ENCODE measurements around the gene DDIAS. TPM values are rescaled to one million over a fixed set of nuclear protein-coding genes. Genes with fewer than 3 reads are reported as not detected.
"Not testable (repeated sequence)": the region's sequence is repeated elsewhere in the genome, so short reads cannot be mapped to it uniquely, and the experiment has no call there.

Gene DDIAS
- total RNA-seq, 1 donor from 2014 or later, result 2.2 TPM

DNA sequence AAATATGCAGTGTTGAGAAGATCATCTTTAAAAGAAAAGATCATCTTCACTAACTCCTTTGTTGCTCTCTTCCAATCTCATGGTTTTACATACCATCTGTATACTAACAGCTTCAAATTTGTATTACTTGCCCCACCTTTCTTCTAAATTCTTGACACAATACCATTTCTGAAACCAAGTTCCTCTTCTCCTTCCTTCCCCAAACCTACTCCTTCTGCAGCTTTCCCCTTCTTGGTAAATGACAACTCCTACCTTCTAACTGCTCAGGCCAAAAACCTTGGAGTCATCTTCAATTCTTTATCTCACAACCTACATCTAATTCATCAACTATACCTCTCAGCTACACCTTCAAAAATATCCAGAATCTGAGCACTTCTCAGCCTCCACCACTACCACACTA lies 10.6 kb upstream of the DDIAS start:
- no peak for DNase-seq

DNA sequence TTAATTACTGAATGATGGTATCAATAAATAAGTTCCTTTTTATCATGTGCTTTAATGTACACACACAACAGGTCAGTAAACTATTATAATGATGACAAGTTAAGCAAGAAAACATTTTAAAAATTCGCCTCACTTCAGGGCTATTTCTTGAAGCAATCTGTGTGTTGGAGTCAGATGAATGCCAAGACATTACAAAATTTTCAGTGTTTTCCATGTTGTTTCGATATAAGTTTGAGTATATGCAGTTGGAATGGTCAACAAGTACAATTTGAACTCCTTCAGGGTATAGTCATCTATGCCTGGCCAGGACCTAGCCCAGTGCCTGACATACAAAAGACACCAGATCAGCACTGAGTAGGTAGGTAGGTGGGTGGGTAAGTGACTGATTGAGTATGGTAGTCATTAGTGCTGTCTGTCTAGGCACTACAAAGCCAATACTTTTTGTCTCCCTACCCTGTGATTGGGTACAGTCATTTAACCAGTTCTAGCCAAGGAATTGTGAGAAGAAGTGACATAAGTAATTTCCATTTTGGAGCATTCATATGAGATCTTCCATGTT lies 8.8 kb upstream of the DDIAS start:
- no peak for DNase-seq

DNA sequence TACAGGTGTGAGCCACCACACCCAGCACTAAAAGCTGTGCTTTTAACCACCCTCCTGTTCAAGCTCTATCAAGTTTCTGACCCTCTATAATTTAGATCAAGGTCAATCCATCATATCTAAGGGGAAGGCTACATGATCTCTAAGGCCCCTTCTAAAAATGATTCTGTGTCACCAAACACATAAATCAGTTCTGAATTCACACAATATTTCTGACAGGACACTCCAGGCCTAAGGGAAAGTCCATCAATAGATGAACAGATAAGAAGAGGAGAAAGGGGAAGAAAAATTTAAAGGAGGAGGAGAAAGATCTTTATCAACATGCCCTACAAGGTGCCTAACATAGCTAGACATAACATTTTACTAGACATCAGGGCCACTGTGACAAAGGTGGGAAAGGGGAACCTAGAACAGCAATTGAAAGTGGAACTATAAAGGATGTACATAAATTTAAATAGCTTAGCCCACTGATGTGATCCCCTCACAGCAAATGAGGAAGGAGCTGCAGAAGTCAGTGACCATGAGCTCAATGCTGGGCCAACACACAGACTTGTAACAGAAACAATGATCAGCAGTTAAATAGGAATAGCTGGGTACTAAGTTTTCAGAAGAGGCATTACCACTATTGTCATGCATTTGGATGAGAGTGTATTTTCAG lies 6.0 kb upstream of the DDIAS start:
- no peak for DNase-seq

DNA sequence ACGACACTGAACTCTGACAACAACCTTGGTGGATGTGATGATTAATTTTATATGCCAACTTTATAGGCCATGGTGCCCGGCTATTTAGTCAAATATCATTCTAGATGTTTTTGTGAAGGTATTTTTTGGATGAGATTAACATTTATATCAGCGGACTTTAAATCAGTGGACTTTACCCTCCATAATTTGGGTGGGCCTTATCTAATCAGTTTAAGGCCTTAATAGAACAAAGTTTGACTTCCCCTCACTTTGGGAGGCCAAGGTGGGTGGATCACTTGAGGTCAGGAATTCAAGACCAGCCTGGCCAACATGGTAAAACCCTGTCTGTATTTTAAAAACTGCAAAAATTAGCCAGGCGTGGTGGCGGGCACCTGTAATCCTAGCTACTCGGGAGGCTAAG lies 5.4 kb upstream of the DDIAS start:
- no peak for DNase-seq

DNA sequence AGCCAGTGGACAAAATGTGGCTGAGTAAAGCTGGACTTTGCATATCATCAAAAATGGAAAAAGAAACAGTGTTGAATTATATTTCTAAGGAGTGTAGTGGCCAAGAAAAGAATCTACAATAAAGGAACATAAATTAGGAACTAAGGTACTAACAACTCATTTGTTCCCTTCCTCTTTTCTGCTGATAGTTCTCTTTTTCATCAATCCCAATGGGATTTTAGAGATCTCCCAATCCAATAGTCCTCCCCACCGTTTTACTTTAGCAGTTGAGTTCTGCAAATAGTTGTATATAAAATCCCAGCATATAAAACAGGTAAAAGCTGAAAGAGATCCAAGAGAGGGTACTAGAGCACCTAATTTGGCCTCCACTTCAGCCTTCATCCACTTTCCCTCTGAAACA lies 3.3 kb upstream of the DDIAS start:
- DNase-seq, result no peak

DNA sequence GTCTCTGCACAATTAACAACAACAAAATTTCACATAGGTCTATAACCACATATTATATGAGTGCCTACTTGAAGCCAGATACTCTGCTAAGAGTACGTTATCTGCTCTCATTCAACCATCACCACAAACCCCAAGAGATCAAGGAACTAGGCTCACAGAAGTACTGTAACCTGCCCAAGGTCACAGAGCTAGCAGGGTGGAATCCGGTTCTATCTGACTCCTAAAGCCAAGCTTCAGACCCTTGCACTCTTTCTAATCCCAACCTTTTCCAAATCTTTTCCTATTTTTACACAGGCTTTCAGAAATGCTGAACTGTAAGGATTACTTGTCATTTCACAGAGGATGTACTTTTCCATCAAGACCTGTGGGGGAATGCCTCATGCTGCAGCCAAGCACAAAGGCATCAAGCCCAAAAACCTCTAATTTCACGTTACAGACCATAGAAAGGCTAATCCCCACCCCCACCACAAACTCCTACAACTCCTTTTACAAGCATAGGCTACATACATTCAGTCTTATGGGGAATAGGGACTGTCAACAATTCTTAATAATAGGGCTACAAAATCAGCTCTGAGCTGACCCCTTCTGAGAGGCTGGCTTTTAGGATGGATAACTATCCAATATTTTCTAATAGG lies 2.2 kb upstream of the DDIAS start:
- no peak for DNase-seq

DNA sequence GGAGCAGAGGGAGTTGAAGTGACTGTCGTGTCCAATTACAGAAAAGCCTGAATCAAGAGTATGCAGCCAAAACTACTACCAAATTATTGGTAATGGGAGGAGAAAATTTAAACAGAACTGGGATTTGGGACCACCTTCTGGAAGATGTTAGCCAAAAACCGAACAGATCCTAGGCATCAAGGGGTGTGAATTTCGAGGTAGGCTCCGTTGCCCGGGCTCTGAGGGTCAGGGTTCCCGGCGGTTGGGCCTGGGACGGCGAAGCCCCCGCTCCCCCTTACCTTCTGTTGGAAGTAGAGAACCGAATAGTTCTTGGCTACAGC lies 1.6 kb upstream of the DDIAS start:
- no peak for DNase-seq

DNA sequence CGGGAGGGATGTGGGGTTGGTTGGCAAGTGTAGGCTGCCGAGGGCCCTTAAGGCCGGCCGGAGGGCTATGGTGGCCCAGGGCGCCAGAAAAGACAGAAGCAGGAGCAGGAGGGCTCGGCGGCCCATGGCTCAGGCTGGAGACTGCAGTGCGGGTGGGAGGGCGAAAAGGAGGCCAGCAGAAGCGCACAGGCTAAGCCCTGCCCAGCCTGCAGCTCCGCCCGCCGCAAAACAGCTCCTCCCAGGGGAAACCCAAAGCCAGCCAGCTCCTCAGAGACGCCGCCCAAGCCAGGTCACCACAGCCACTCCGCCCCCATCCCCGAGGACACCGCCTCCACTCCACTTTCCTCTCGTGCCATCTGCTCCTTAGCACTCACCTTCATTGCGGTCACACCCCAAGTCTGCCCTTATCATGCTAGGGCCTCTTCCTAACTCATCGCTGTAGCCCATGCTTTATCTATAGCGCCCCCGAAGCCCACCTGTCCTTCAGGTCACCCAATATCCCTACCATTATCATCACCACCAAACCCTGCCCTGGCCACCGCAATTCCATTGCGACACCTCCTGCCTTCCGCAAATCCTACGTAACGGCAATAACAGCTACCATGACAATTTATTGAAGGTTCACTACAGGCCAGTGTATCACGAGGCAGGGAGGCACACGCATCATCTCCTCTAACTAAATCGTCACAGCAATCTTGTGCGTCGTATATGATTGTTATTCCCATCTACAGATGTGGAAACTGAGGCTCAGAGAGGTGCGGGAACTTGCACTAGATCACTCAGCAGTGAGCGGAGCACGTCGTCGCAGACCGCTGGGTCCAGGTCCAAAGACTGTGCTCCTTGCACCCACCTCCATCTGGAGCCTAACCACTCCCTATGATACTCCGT lies 1.0 kb upstream of the DDIAS start, which contains the start of gene PRCP:
Gene PRCP (minus strand): TSS at position 154 of the 888 bp plus-strand sequence. CDS start 28 bp downstream, at position 126.
- DNase-seq, result peak; percentile 85

DNA sequence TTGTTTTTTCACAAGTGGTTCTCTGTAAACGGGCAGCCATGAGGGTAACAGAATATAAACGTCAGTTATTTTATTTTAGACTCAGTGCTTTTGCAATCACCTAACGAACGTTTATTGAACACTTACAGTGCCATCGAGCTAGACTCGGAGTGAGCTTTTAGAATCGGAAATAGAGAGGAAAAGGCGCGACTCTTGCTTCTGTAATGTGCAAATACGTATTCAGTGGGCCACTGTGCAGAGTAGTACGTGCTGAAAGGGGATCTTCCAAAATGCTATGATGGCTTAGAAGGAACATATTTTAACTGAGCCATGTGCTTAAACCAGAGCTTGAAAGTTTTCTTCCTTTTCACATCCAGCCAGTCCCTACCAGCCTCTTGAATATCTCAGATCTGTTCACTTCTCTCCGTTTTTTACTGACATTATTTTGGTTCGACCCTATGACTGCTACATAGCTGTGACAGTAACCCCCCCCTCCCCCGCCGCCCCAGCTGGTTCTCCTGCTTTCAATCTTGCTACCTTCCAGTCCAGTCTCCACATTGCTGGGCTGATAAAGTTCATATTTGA lies 468 bp downstream of the DDIAS start:
- DNase-seq, result no peak

DNA sequence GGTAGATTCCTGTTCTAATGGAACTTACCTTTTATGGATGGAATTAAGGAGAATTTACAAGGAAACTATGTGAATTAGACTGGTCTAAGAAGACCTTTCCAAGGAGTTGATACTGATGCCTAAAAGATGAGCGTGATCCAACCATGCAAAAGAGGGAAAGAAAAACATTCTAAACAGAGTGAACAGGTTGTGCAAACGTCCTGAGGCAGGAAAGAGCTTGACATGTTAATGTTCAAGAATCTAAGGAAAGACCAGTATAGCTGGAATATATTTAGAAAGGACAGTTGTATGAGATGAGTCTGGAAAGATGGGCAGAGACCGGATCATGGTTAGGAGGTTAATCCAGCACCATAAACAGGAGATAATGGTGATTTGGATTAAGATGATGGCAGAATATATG lies 1.3 kb downstream of the DDIAS start:
- DNase-seq, result no peak

DNA sequence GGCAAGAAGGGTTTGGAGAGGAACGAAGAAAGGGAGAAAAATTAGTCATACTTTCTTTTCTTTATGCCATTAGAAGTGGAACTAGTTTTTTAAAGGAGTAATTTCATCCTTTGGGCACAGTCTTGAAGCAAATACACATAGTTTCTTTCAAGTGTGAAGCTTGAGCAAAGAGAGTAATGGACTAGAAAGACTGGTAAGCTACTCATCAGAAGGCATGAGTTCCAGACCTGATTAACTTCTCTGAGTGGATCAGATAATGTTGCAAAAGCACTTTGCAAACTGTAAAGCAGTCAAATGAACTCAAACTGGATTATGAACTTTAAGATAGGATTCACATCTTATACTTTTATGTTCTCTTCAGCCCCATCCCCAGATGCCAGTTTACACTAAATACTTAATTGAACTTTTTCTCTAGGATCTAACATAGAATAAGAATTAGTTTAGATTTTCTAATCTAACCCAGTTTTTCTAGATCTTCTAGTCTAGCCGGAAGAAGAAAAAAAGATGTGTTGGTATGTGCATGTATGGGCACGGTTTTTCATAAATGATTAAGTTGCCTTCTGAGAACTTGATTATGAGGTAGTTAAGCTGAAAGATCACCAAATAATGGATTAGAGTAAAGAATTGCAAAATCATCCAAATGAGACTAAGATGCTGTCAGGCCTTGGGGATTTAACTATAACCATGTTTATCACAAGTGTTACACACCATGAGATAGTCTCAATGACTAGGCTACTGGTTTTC lies 2.5 kb downstream of the DDIAS start:
- no peak for DNase-seq

DNA sequence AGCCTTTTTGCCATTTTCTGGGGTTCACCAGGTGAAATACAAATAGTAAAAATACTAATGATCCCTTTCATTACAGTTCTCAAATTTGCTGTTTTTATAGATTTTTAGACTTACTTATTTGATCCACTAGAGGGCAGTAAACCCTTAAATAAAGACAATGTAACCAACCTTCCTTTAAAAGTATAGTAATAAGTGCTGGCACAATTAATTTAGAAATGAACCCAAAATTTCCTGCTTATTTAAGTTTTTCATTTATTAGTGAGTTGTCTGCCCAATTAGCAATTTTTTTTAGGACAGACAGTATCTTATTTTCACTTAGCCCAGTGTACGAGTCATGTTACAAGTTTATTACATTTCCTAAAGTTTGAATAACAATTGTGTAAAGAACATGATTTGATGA lies 4.7 kb downstream of the DDIAS start:
- no peak for DNase-seq

DNA sequence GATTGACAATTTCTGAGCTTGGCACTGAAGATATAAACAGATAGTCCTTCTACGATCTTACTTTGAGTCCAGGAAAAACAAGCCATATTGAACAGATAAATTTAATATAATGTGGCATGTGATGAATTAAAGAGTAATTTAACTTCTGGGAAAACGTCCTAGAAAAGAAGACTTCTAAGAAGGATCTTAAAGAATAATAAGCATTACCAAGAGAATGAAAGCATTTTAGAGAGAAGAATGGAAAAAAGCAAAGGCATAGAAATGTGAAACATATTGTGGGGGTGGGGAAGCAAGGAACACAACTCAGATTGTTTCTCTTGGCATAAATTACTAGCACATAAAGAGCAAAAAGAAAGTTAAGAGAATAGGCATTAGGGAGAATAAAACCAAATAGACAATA lies 5.4 kb downstream of the DDIAS start:
- DNase-seq, result no peak

DNA sequence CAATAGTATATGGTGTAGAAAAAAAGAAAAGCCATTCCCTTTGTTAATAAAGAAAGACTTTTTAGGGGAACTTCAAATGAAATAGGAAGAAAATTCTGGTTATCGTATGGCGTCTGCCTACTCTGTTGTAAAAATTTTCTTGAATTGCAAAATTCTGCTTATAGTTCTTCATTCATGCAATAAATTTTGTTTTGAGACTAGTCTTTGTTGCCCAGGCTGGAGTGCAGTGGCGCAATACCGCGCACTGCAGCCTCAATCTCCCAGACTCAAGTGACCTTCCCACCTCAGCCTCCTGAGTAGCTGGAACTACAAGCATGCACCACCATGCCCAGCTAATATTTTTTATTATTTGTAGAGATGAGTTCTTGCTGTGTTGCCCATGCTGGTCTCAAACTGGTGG lies 5.8 kb downstream of the DDIAS start:
- DNase-seq, result no peak

DNA sequence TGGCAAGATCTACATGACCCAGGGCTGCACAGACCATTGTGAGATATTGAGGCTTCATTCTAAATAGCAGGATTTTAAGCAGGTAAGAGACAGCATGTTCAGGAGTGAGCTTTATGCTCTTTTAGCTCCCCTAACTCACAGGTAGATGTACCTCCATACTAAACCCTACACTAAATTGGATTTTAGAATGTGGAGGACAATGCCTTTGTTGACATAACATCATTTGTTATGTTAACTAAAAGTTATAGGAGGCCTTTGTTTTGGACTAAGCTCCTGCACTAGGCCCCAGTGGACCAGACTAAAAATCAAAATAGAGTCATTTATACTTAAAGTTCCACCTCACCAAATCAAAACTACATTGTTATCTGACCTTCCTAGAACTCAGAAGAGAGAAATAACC lies 6.8 kb downstream of the DDIAS start:
- no peak for DNase-seq

DNA sequence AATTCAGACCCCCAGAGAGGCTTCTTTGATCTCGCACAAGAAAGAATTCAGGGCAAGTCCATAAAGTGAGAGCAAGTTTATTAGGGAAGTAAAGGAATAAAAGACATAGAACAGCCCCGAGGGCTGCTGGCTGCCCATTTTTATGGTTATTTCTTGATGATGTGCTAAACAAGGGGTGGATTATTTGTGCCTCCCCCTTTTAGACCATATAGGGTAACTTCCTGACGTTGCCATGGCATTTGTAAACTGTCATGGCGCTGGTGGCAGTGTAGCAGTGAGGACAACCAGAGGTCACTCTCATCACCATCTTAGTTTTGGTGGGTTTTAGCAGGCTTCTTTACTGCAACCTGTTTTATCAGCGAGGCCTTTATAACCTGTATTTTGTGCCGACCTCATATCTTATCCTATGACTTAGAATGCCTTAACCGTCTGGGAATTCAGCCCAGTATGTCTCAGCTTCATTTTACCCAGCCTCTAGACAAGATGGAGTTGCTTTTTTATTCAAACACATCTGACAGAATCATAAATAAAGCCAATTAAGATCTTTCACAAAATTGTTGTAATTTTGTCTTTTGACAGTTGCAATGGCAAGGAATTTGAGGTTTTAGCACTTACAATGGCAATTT lies 7.6 kb downstream of the DDIAS start:
- DNase-seq, result no peak

DNA sequence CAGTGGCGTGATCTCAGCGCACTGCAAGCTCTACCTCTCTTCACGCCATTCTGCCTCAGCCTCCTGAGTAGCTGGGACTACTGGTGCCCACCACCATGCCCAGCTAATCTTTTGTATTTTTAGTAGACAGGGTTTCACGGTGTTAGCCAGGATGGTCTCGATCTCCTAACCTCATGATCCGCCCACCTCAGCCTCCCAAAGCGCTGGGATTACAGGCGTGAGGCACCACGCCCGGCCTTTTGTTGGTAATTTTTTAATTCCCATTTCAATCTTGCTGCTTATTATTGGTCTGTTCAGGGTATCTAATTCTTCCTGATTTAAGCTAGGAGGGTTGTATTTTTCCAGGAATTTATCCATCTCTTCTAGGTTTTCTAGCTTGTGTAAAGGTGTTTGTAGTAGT lies 18.2 kb downstream of the DDIAS start:
- not testable (repeated sequence) for DNase-seq

DNA sequence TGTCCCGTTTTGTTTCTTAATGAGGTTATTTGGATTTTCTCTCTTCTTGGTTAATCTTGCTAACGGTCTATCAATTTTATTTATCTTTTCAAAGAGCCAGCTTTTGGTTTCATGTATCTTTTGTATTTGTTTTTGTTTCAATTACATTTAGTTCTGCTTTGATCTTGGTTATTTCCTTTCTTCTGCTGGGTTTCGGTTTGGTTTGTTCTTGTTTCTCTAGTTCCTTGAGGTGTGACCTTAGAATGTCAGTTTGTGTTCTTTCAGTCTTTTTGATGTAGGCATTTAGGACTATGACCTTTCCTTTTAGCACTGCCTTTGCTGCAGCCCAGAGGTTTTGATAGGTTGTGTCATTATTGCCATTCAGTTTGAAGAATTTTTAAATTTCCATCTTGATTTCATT lies 18.7 kb downstream of the DDIAS start:
- not testable (repeated sequence) for DNase-seq

DNA sequence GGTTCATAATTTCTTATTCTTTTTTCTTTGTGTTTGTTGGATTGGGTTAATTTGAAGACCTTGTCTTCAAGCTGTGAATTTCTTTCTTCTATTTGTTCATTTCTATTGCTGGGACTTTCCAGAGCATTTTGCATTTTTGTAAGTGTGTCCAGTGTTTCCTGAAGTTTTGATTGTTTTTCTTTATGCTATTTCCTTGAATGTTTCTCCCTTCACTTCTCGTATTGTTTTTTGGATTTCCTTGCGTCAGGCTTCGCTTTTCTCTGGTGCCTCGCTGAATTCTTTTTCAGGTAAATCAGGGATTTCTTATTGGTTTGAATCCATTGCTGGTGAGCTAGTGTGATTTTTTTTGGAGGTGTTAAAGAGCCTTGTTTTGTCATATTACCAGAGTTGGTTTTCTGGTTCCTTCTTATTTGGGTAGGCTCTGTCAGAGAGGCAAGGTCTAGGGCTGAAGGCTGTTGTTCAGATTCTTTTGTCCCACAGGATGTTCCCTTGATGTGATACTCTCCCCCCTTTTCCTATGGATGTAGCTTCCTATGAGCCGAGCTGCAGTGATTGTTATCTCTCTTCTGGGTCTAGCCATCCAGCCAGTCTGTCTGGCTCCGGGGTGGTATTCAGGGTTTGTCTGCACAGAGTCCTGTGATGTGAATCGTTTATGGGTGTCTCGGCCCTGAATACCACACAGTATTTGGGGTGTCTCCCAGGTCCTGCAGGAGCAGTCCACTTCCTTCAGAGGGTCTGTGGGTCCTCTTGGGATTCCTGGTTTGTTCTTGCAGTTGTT lies 21.0 kb downstream of the DDIAS start:
- not testable (repeated sequence) for DNase-seq

DNA sequence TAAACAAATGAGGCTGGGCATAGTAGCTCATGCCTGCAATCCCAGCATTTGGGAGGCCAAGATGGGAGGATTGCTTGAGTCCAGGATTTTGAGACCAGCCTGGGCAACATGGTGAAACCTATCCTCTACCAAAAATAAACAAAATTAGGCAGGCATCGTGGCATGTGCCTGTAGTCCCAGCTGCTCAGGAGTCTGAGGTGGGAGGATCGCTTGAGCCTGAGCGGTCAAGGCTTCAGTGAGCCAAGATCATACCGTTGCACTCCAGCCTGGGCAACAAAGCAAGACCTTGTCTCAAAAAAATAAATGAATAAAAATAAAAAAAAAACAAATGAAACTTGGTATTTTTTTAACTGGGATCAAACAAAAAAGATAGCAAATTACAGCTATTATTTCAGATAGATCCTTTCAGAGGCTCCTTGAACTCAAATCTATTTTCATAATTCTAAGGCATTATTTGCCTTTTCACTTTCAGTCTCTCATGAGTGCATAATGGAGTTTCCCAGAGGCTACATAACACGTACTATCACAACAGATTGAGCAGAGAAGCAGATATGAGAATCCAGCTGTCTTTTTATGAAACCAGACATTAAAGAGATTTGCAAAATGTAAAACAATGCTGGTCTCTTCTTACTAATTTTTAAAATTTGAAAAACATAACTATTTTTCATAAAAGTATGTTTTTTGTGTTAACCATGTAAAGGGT lies 23.1 kb downstream of the DDIAS start:
- no peak for DNase-seq
